GM12801 (cell line): ENCODE measurements around the gene BCL10.

Experiments
- CTCF ChIP-seq: IDR thresholded peaks from one replicate; pipeline ENCODE4 v1.5.1; 2011; ENCODE audit warnings: control low read depth; ENCODE audit not compliant: insufficient read length; ENCODE audit errors: extremely low read depth

BCL10 gene

GRCh38 chr1:85224734-85225623 lies 51.5 kb downstream of the BCL10 start:
- no peak for TF ChIP-seq CTCF

- TF ChIP-seq CTCF = no peak
Measured at GRCh38 chr1:85224295-85224694, 52.1 kb downstream of the BCL10 start.

- no peak for TF ChIP-seq CTCF
Measured at GRCh38 chr1:85223334-85223733, 53.1 kb downstream of the BCL10 start.

GRCh38 chr1:85220756-85221201 lies 55.7 kb downstream of the BCL10 start:
- no peak for TF ChIP-seq CTCF

- TF ChIP-seq CTCF = no peak
Measured at GRCh38 chr1:85219853-85220610, 56.4 kb downstream of the BCL10 start.

GRCh38 chr1:85216697-85217096 lies 59.7 kb downstream of the BCL10 start:
- no peak for TF ChIP-seq CTCF
